HepG2 (cell line): ENCODE data around the gene MCEE. TPM values are rescaled to one million over a fixed set of nuclear protein-coding genes. Genes with fewer than 3 reads are reported as not detected.
A peak's percentile ranks its signal among the peaks of the same experiment; 100 is the strongest.

ENCODE experiments used
- ATAC-seq: fragments of 200-7000 bp; cut with Tn5 transposase; 3 replicates; pipeline ENCODE4 v1.9.1; 2020; ENCODE audit warnings: mild to moderate bottlenecking, moderate library complexity
- BruUV-seq: library from RNA; stranded (reverse); fragments of 400-500 nt; replicated peaks from 2 replicates; lab custom pipeline; 2021; lab: Mats Ljungman, UMichigan
- CTCF ChIA-PET: fragments of 300-600 bp; formaldehyde crosslinking; extraction: SDS; loops from one replicate; lab custom pipeline; 2021; ENCODE audit warnings: low total read pairs, inconsistent platforms, low intra/inter-chr PET ratio; lab: Yijun Ruan, JAX
- POLR2A ChIA-PET: fragments of 350-600 bp; sonication (Branson Sonifier 250); formaldehyde crosslinking; loops from one replicate; lab custom pipeline; 2020; ENCODE audit warnings: antibody characterized with exemption, inconsistent platforms; lab: Yijun Ruan, JAX
- DNase-seq: peaks from one replicate; pipeline ENCODE4 v3.0.0-alpha.2; 2015; ENCODE audit warnings: low spot score
- FAIRE-seq: peaks from 3 replicates; lab custom pipeline; 2011; peaks lifted over from hg19 to GRCh38; lab: Jason Lieb, UNC
- H2AFZ ChIP-seq: one replicate; pipeline ENCODE4 v1.6.1; 2011; ENCODE audit warnings: low read length, inconsistent platforms
- H3K27ac ChIP-seq: fragments of 300-600 bp; 3 replicates; pipeline ENCODE4 v1.8.0; 2011; ENCODE audit warnings: mixed run types, mild to moderate bottlenecking, mixed read lengths, low read length, inconsistent platforms; ENCODE audit not compliant: insufficient read depth; ENCODE audit errors: extremely low read length
- H3K27me3 ChIP-seq, 2 experiments: fragments of 200-600 bp in 1 of 2; 2 replicates in 1 of 2; 3 replicates in 1 of 2; pipeline versions ENCODE4 v1.6.0 to v1.8.0; 2011; ENCODE audit warnings: low read length in 2 of 2, mild to moderate bottlenecking in 2 of 2, moderate library complexity in 2 of 2, inconsistent platforms in 1 of 2; ENCODE audit not compliant: insufficient read depth in 2 of 2, control insufficient read depth in 1 of 2
- H3K36me3 ChIP-seq, 2 experiments: fragments of 200-600 bp in 1 of 2; replicated peaks in 1 of 2; 2 replicates in 1 of 2; 3 replicates in 1 of 2; pipeline versions ENCODE4 v1.5.1 to v1.8.0; 2011; ENCODE audit warnings: low read length in 2 of 2, inconsistent platforms in 1 of 2; ENCODE audit not compliant: insufficient read depth in 2 of 2, control insufficient read depth in 1 of 2
- H3K4me1 ChIP-seq: 2 replicates; pipeline ENCODE4 v1.5.1; 2012; ENCODE audit warnings: low read length, inconsistent platforms; ENCODE audit not compliant: insufficient read depth
- H3K4me2 ChIP-seq: 2 replicates; pipeline ENCODE4 v1.6.0; 2011; ENCODE audit warnings: low read depth, low read length, inconsistent platforms
- H3K4me3 ChIP-seq, 3 experiments: fragments of 200-600 bp in 1 of 3; sonication (generic), shearing (Covaris generic) in 1 of 3; replicated peaks in 1 of 3; 2 replicates each; pipeline ENCODE4 v1.5.1; 2011 to 2016; ENCODE audit warnings: low read length in 3 of 3, inconsistent platforms in 2 of 3, low read depth in 2 of 3, mild to moderate bottlenecking in 2 of 3, control low read depth in 1 of 3, mixed read lengths in 1 of 3; ENCODE audit not compliant: insufficient read depth in 1 of 3
- H3K79me2 ChIP-seq: one replicate; pipeline ENCODE4 v1.6.1; 2011; ENCODE audit warnings: low read length, inconsistent platforms; ENCODE audit not compliant: insufficient read depth
- H3K9ac ChIP-seq: 2 replicates; pipeline ENCODE4 v1.6.0; 2011; ENCODE audit warnings: mild to moderate bottlenecking, low read depth, low read length, inconsistent platforms; ENCODE audit not compliant: insufficient read depth
- H3K9me3 ChIP-seq: 2 replicates; pipeline ENCODE4 v1.5.1; 2012; ENCODE audit warnings: mild to moderate bottlenecking, low read length
- H4K20me1 ChIP-seq: 2 replicates; pipeline ENCODE4 v1.6.0; 2011; ENCODE audit warnings: inconsistent platforms, mild to moderate bottlenecking, low read length, moderate library complexity; ENCODE audit not compliant: insufficient read depth
- HDAC6 ChIP-seq: fragments of 200-600 bp; sonication (generic); IDR thresholded peaks from 2 replicates; pipeline ENCODE4 v1.7.0; 2017; ENCODE audit warnings: mild to moderate bottlenecking, antibody characterized with exemption, low read length, low read depth
- HHEX ChIP-seq: IDR thresholded peaks from 2 replicates; pipeline ENCODE4 v1.6.1; 2016; ENCODE audit warnings: control low read depth
- KLF11 ChIP-seq: IDR thresholded peaks from 2 replicates; pipeline ENCODE4 v1.6.1; 2016; ENCODE audit warnings: missing compliant biosample characterization
- KLF9 ChIP-seq: IDR thresholded peaks from 2 replicates; pipeline ENCODE4 v1.6.1; 2016; ENCODE audit warnings: low read depth
- NR3C1 ChIP-seq: sonication (generic); formaldehyde crosslinking; IDR thresholded peaks from 2 replicates; pipeline ENCODE4 v1.4.0; 2020; ENCODE audit warnings: missing genetic modification reagents
- RBAK ChIP-seq: sonication (generic); formaldehyde crosslinking; IDR thresholded peaks from 2 replicates; pipeline ENCODE4 v1.5.1; 2020; ENCODE audit warnings: mild to moderate bottlenecking, missing genetic modification reagents
- RFX5 ChIP-seq: IDR thresholded peaks from 2 replicates; pipeline ENCODE4 v1.6.1; 2011; ENCODE audit warnings: low read depth, low read length, improper control_type of control experiment
- SRY ChIP-seq: sonication (generic); formaldehyde crosslinking; IDR thresholded peaks from 2 replicates; pipeline ENCODE4 v1.8.0; 2022; ENCODE audit warnings: mild to moderate bottlenecking, missing genetic modification reagents
- TAF15 ChIP-seq: fragments of 200-400 bp; formaldehyde crosslinking; IDR thresholded peaks from one replicate; pipeline ENCODE4 v1.6.1; 2018; ENCODE audit warnings: mild to moderate bottlenecking, low read depth, low read length; ENCODE audit not compliant: poor library complexity, severe bottlenecking
- TFDP1 ChIP-seq: IDR thresholded peaks from 2 replicates; pipeline ENCODE4 v1.6.1; 2016; ENCODE audit warnings: missing compliant biosample characterization, missing genetic modification reagents, borderline replicate concordance
- ZFAT ChIP-seq: sonication (generic); formaldehyde crosslinking; conservative IDR thresholded peaks from 2 replicates; pipeline ENCODE4 v1.8.1; 2023; ENCODE audit warnings: missing genetic modification reagents, inconsistent platforms
- ZNF225 ChIP-seq: sonication (generic); formaldehyde crosslinking; IDR thresholded peaks from 2 replicates; pipeline ENCODE4 v1.4.0; 2020; ENCODE audit warnings: mild to moderate bottlenecking, missing genetic modification reagents
- ZNF737 ChIP-seq: sonication (generic); formaldehyde crosslinking; IDR thresholded peaks from 2 replicates; pipeline ENCODE4 v1.5.0; 2020; ENCODE audit warnings: missing genetic modification reagents, mild to moderate bottlenecking, borderline replicate concordance
- WGBS: methylation state at CpG from one replicate; pipeline ENCODE4 v1.1.6; 2017; ENCODE audit warnings: low lambda C conversion rate; 5-methylcytosine and 5-hydroxymethylcytosine counted together
- in situ Hi-C: cut with HindIII; loops from 2 replicates; pipeline ENCODE4 v1.10.0; 2017; ENCODE audit warnings: low pct_unique_long_range_greater_than_20kb; ENCODE audit not compliant: extremely low pct_ligation_motif_present
- intact Hi-C: fragments of 100-400 bp; cut with micrococcal nuclease; formaldehyde crosslinking; loops from one replicate; pipeline ENCODE4 v1.10.0; 2022; ENCODE audit not compliant: unreplicated experiment
- polyA plus RNA-seq, 8 experiments: library from polyadenylated mRNA; depleted of rRNA in 3 of 8; stranded (reverse) in 7 of 8; unstranded in 1 of 8; fragments of >200 nt; fragmentation: Illumina TruSeq in 4 of 8; extraction: Trizol in 4 of 8; gene quantifications; 2 replicates each; pipeline versions ENCODE4 v1.2.1 to v1.2.3, GENCODE V29; 2011 to 2016; ENCODE audit warnings: low read depth in 4 of 8, missing spikeins in 1 of 8, mixed read lengths in 1 of 8; ENCODE audit not compliant: insufficient read depth in 1 of 8
- total RNA-seq, 5 experiments: library from RNA; depleted of rRNA; stranded (reverse); fragments of >200 nt; fragmentation: Illumina TruSeq; extraction: Trizol; gene quantifications; 2 replicates each; pipeline ENCODE4 v1.2.3, GENCODE V29; 2016; ENCODE audit warnings: low read depth in 1 of 5
- TF ChIP-seq, protein P1 (sequence below): sonication (generic); formaldehyde crosslinking; IDR thresholded peaks from 2 replicates; pipeline ENCODE4 v1.5.0; 2020; ENCODE audit warnings: missing genetic modification reagents
- TF ChIP-seq, protein P2 (sequence below): sonication (generic); formaldehyde crosslinking; IDR thresholded peaks from 2 replicates; pipeline ENCODE4 v1.8.1; 2023; ENCODE audit warnings: mild to moderate bottlenecking, inconsistent platforms, moderate library complexity, missing genetic modification reagents, borderline replicate concordance

Gene MCEE
- total and polyA plus RNA-seq, 2 of the 13 experiments (the other 11 are each of a cell fraction or from before 2014, with no cell fraction given) = 32.0 to 66.9 TPM

DNA sequence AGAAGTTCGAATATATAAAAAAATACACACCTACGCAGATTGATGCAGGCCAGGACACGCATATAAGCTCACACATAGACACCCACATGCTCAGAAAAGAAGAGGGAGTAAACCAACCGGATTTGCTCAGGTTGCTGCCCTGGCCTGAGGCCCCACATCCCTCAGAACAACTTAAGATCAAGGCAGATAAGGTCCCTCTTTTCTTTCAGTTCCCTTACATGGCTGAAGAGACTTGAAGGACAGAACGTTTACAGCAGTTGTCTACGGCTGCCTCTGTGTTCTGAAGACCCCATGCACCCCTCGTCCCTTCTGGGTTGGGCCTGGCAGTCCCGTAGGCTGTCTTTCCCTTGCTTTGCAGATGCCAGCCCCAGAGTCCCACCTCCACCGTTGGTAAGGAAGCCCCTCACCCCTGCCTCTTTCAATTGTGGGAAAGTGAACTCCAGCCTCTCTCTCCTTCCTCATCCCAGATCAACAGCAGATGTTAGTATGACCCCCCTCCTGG, 65.9 kb downstream of the MCEE start:
- DNase-seq (no peak), ATAC-seq (no peak), FAIRE-seq (no peak)
- no peak overlapping the region for H3K9ac ChIP-seq
- no TSS peak for BruUV-seq
- peaks cover 33% of the 10 kb centered on the region for H3K4me1 ChIP-seq
- no peak overlapping the region for H2AFZ ChIP-seq
- H3K27me3 ChIP-seq = peaks cover 0 to 24% of the 10 kb centered on the region in 2 experiments; a peak in 4 of 5 replicates
- peak overlapping the region; percentile 28; the same call in 1 of the 2 replicates for H3K4me2 ChIP-seq
- H3K4me3 ChIP-seq = no peak overlapping the region
- WGBS = 21% methylated on average over 9 of the region's 9 CpGs
- peaks cover 8% of the 10 kb centered on the region for H3K79me2 ChIP-seq
- H4K20me1 ChIP-seq = no peaks in the 10 kb centered on the region
- ChIA-PET POLR2A (no interaction called here), CTCF (no interaction called here)
- no peaks in the 10 kb centered on the region for H3K9me3 ChIP-seq
- intact Hi-C loops (no loop called here), in situ Hi-C loops (no loop called here)
- H3K36me3 ChIP-seq = no peaks in the 10 kb centered on the region
- TF ChIP-seq, protein P1, sequence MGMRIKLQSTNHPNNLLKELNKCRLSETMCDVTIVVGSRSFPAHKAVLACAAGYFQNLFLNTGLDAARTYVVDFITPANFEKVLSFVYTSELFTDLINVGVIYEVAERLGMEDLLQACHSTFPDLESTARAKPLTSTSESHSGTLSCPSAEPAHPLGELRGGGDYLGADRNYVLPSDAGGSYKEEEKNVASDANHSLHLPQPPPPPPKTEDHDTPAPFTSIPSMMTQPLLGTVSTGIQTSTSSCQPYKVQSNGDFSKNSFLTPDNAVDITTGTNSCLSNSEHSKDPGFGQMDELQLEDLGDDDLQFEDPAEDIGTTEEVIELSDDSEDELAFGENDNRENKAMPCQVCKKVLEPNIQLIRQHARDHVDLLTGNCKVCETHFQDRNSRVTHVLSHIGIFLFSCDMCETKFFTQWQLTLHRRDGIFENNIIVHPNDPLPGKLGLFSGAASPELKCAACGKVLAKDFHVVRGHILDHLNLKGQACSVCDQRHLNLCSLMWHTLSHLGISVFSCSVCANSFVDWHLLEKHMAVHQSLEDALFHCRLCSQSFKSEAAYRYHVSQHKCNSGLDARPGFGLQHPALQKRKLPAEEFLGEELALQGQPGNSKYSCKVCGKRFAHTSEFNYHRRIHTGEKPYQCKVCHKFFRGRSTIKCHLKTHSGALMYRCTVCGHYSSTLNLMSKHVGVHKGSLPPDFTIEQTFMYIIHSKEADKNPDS (CRISPR knock-in tag) = no peak
- no peak for TF ChIP-seq KLF9 (CRISPR knock-in tag)
- no peak for TF ChIP-seq ZFAT (CRISPR knock-in tag)
- no peak for TF ChIP-seq ZNF737 (CRISPR knock-in tag)
- H3K27ac ChIP-seq = no peak overlapping the region

DNA sequence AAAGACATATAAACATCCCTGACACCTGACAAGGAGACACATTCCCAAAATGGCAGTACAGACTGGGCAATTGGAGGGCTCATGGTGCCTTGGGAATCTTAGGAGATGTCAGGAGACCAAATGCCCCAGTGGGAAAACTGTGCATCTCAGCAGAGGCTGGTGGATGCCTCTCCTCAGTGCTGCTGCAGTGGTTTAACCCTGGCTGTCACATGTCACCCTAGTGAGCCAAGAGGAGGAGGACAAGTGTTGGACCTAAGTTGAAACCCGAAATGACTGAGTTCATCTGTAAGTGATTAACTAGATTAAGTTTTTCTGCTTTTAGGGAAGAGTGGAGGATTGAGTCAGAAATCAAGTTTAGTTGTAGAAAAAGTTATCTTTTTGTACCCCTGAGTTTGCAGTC, 66.8 kb downstream of the MCEE start:
- no peak for DNase-seq
- Histone ChIP-seq H3K36me3 (no peaks in the 10 kb centered on the region), H4K20me1 (no peaks in the 10 kb centered on the region), H3K4me3 (no peak overlapping the region), H3K4me2 (no peak overlapping the region), H3K79me2 (peaks cover 2% of the 10 kb centered on the region), H3K4me1 (peaks cover 27% of the 10 kb centered on the region), H2AFZ (no peak overlapping the region), H3K9ac (no peak overlapping the region), H3K9me3 (no peaks in the 10 kb centered on the region), H3K27ac (no peak overlapping the region), H3K27me3 (peaks cover 0 to 33% of the 10 kb centered on the region in 2 experiments; a peak in 4 of 5 replicates)
- CTCF ChIA-PET = no interaction called here
- no TSS peak for BruUV-seq
- POLR2A ChIA-PET = no interaction called here
- FAIRE-seq = no peak
- in situ Hi-C loops = no loop called here
- ATAC-seq = no peak
- intact Hi-C loops = no loop called here
- 0% methylated on average over 1 of the region's 1 CpG for WGBS
- TF ChIP-seq SRY (no peak), HDAC6 (no peak), TAF15 (no peak), NR3C1 (CRISPR knock-in tag) (no peak), RBAK (CRISPR knock-in tag) (no peak), ZNF225 (CRISPR knock-in tag) (no peak), HHEX (no peak), KLF11 (CRISPR knock-in tag) (no peak), RFX5 (no peak), TFDP1 (CRISPR knock-in tag) (no peak)
- TF ChIP-seq, protein P2, sequence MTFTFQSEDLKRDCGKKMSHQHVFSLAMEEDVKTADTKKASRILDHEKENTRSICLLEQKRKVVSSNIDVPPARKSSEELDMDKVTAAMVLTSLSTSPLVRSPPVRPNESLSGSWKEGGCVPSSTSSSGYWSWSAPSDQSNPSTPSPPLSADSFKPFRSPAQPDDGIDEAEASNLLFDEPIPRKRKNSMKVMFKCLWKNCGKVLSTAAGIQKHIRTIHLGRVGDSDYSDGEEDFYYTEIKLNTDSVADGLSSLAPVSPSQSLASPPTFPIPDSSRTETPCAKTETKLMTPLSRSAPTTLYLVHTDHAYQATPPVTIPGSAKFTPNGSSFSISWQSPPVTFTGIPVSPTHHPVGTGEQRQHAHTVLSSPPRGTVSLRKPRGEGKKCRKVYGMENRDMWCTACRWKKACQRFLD = no peak
